ENCODE measurements around the gene GSTA3.
"Not testable (repeated sequence)": the region's sequence is repeated elsewhere in the genome, so short reads cannot be mapped to it uniquely, and the experiment has no call there.

Gene GSTA3

GRCh38 chr6:52909131-52909530 is 367 bp downstream of the GSTA3 start:
- DNase-seq = no peak

GRCh38 chr6:52908526-52908925 is 972 bp downstream of the GSTA3 start:
- no peak for DNase-seq

- no peak for DNase-seq
Observed at GRCh38 chr6:52904562-52905279, 4.8 kb downstream of the GSTA3 start.

- no peak for DNase-seq
Observed at GRCh38 chr6:52900536-52900935, 9.0 kb downstream of the GSTA3 start.

- DNase-seq = not testable (repeated sequence)
Observed at GRCh38 chr6:52895790-52896189, 13.7 kb downstream of the GSTA3 start.

GRCh38 chr6:52894285-52894684 is 15.2 kb downstream of the GSTA3 start:
- DNase-seq = no peak

- DNase-seq = no peak
Observed at GRCh38 chr6:52893803-52894202, 15.7 kb downstream of the GSTA3 start.

- no peak for DNase-seq
Observed at GRCh38 chr6:52893221-52893620, 16.3 kb downstream of the GSTA3 start.

- DNase-seq = no peak
Observed at GRCh38 chr6:52890018-52890417, 19.5 kb downstream of the GSTA3 start.

GRCh38 chr6:52887910-52888524 is 21.5 kb downstream of the GSTA3 start:
- no peak for DNase-seq

GRCh38 chr6:52881996-52882841 is 27.3 kb downstream of the GSTA3 start:
- DNase-seq = peak; percentile 6

GRCh38 chr6:52881662-52881995 is 27.9 kb downstream of the GSTA3 start:
- DNase-seq = no peak

GRCh38 chr6:52877786-52878185 is 31.7 kb downstream of the GSTA3 start:
- no peak for DNase-seq

GRCh38 chr6:52877168-52877567 is 32.3 kb downstream of the GSTA3 start:
- no peak for DNase-seq

- DNase-seq = no peak
Observed at GRCh38 chr6:52876056-52876787, 33.3 kb downstream of the GSTA3 start.

GRCh38 chr6:52872031-52872430 is 37.5 kb downstream of the GSTA3 start:
- no peak for DNase-seq

- no peak for DNase-seq
Observed at GRCh38 chr6:52871621-52872020, 37.9 kb downstream of the GSTA3 start.

GRCh38 chr6:52870335-52871091 is 39.0 kb downstream of the GSTA3 start:
- DNase-seq = not testable (repeated sequence)

- not testable (repeated sequence) for DNase-seq
Observed at GRCh38 chr6:52868899-52869298, 40.6 kb downstream of the GSTA3 start.

GRCh38 chr6:52868240-52868639 is 41.3 kb downstream of the GSTA3 start:
- no peak for DNase-seq

- not testable (repeated sequence) for DNase-seq
Observed at GRCh38 chr6:52861151-52861550, 48.3 kb downstream of the GSTA3 start.

GRCh38 chr6:52858416-52858815 is 51.1 kb downstream of the GSTA3 start:
- DNase-seq = no peak
